ENCODE results near the gene MXRA7.

Gene MXRA7

GRCh38 chr17:76687298-76688164, 23.2 kb downstream of the MXRA7 start:
- DNase-seq (ENCODE audit: low read depth), result no peak
- no peak for TF ChIP-seq CTCF (conservative IDR thresholded peaks at IDR 0.05; ENCODE audit: low read depth, low read length)
- H3K4me3 ChIP-seq (ENCODE audit: low read length), result no peak overlapping the region

- H3K4me3 ChIP-seq (ENCODE audit: low read length), result no peak overlapping the region
- no peak for TF ChIP-seq CTCF (conservative IDR thresholded peaks at IDR 0.05; ENCODE audit: low read depth, low read length)
- no peak for DNase-seq (ENCODE audit: low read depth)
Measured at GRCh38 chr17:76686538-76687297, 24.0 kb downstream of the MXRA7 start.

GRCh38 chr17:76685846-76686245, 24.9 kb downstream of the MXRA7 start:
- DNase-seq (ENCODE audit: low read depth), result no peak
- TF ChIP-seq CTCF (conservative IDR thresholded peaks at IDR 0.05; ENCODE audit: low read depth, low read length), result no peak
- H3K4me3 ChIP-seq (ENCODE audit: low read length), result no peak overlapping the region

GRCh38 chr17:76685366-76685765, 25.4 kb downstream of the MXRA7 start:
- no peak for DNase-seq (ENCODE audit: low read depth)
- no peak overlapping the region for H3K4me3 ChIP-seq (ENCODE audit: low read length)
- TF ChIP-seq CTCF (conservative IDR thresholded peaks at IDR 0.05; ENCODE audit: low read depth, low read length), result no peak

- H3K4me3 ChIP-seq (ENCODE audit: low read length), result no peak overlapping the region
- no peak for TF ChIP-seq CTCF (conservative IDR thresholded peaks at IDR 0.05; ENCODE audit: low read depth, low read length)
- no peak for DNase-seq (ENCODE audit: low read depth)
Measured at GRCh38 chr17:76684756-76685155, 26.0 kb downstream of the MXRA7 start.

- TF ChIP-seq CTCF (conservative IDR thresholded peaks at IDR 0.05; ENCODE audit: low read depth, low read length), result no peak
- no peak overlapping the region for H3K4me3 ChIP-seq (ENCODE audit: low read length)
- no peak for DNase-seq (ENCODE audit: low read depth)
Measured at GRCh38 chr17:76683921-76684745, 26.6 kb downstream of the MXRA7 start.
